Suprapubic skin (tissue), 3 donors: ENCODE measurements around the gene CCDC14.

Experiments used
- CTCF ChIP-seq, 2 donors: fragments of 200-600 bp in 1 of 2; fragments of 450-650 bp in 1 of 2; sonication (generic) in 1 of 2; IDR thresholded peaks; one replicate each; pipeline ENCODE4 v1.5.1; 2016 to 2019; ENCODE audit warnings: antibody characterized with exemption in 2 of 2, mild to moderate bottlenecking in 1 of 2, moderate library complexity in 1 of 2
- EP300 ChIP-seq: sonication (generic); formaldehyde crosslinking; IDR thresholded peaks from one replicate; pipeline ENCODE4 v1.6.1; 2017; ENCODE audit warnings: antibody characterized with exemption
- POLR2A ChIP-seq, 2 donors: fragments of 450-650 bp; IDR thresholded peaks; one replicate each; pipeline ENCODE4 v1.6.1; 2017; ENCODE audit warnings: antibody characterized with exemption in 2 of 2, mild to moderate bottlenecking in 2 of 2, moderate library complexity in 2 of 2

- TF ChIP-seq CTCF (IDR thresholded peaks at IDR 0.05) (no peak), EP300 (no peak), POLR2A (IDR thresholded peaks at IDR 0.05) (no peak)
Measured at GRCh38 chr3:123893012-123893411, 68.0 kb downstream of the CCDC14 start.
